Measurements from ENCODE around the gene PCDH18. TPM values are rescaled to one million over a fixed set of nuclear protein-coding genes. Genes with fewer than 3 reads are reported as not detected.
"Not testable (repeated sequence)": the region's sequence is repeated elsewhere in the genome, so short reads cannot be mapped to it uniquely, and the experiment has no call there.

The PCDH18 gene
- total RNA-seq, 1 donor from 2014 or later: 57.4 TPM

GRCh38 chr4:137541181-137541580 is 8.9 kb upstream of the PCDH18 start:
- H3K4me3 ChIP-seq (ENCODE audit: low read length in 3 of 3): no peak overlapping the region
- no peaks in the 10 kb centered on the region for H3K27me3 ChIP-seq (ENCODE audit: control insufficient read depth in 3 of 3, insufficient read depth in 3 of 3, low read length in 3 of 3)
- H3K9me3 ChIP-seq (ENCODE audit: control insufficient read depth in 3 of 3, low read length in 3 of 3): no peaks in the 10 kb centered on the region
- H3K27ac ChIP-seq (ENCODE audit: low read depth, low read length): no peak overlapping the region
- no peaks in the 10 kb centered on the region for H3K36me3 ChIP-seq (ENCODE audit: control insufficient read depth in 3 of 3, insufficient read depth in 3 of 3, low read length in 3 of 3)
- H3K4me1 ChIP-seq (ENCODE audit: control insufficient read depth in 3 of 3, insufficient read depth in 3 of 3, low read length in 3 of 3): peaks cover 0 to 9% (median 0%) of the 10 kb centered on the region in 3 donors
- H3K9ac ChIP-seq (ENCODE audit: low read depth in 1 of 3, low read length in 3 of 3): no peak overlapping the region

- H3K27ac ChIP-seq (ENCODE audit: low read depth, low read length): no peak overlapping the region
- H3K36me3 ChIP-seq (ENCODE audit: control insufficient read depth in 3 of 3, insufficient read depth in 3 of 3, low read length in 3 of 3): no peaks in the 10 kb centered on the region
- no peaks in the 10 kb centered on the region for H3K27me3 ChIP-seq (ENCODE audit: control insufficient read depth in 3 of 3, insufficient read depth in 3 of 3, low read length in 3 of 3)
- H3K9ac ChIP-seq (ENCODE audit: low read depth in 1 of 3, low read length in 3 of 3): no peak overlapping the region
- no peaks in the 10 kb centered on the region for H3K9me3 ChIP-seq (ENCODE audit: control insufficient read depth in 3 of 3, low read length in 3 of 3)
- H3K4me1 ChIP-seq (ENCODE audit: control insufficient read depth in 3 of 3, insufficient read depth in 3 of 3, low read length in 3 of 3): peaks cover 0 to 6% (median 0%) of the 10 kb centered on the region in 3 donors
- H3K4me3 ChIP-seq (ENCODE audit: low read length in 3 of 3): no peak overlapping the region
Observed at GRCh38 chr4:137540356-137540755, 8.1 kb upstream of the PCDH18 start.

GRCh38 chr4:137538526-137538925 is 6.2 kb upstream of the PCDH18 start:
- Histone ChIP-seq H3K9me3 (ENCODE audit: control insufficient read depth in 3 of 3, low read length in 3 of 3) (no peaks in the 10 kb centered on the region), H3K36me3 (ENCODE audit: control insufficient read depth in 3 of 3, insufficient read depth in 3 of 3, low read length in 3 of 3) (no peaks in the 10 kb centered on the region), H3K27me3 (ENCODE audit: control insufficient read depth in 3 of 3, insufficient read depth in 3 of 3, low read length in 3 of 3) (no peaks in the 10 kb centered on the region), H3K27ac (ENCODE audit: low read depth, low read length) (no peak overlapping the region), H3K9ac (ENCODE audit: low read depth in 1 of 3, low read length in 3 of 3) (no peak overlapping the region), H3K4me1 (ENCODE audit: control insufficient read depth in 3 of 3, insufficient read depth in 3 of 3, low read length in 3 of 3) (peaks cover 0 to 2% (median 0%) of the 10 kb centered on the region in 3 donors), H3K4me3 (ENCODE audit: low read length in 3 of 3) (no peak overlapping the region)

GRCh38 chr4:137537807-137538206 is 5.5 kb upstream of the PCDH18 start:
- H3K4me1 ChIP-seq (ENCODE audit: control insufficient read depth in 3 of 3, insufficient read depth in 3 of 3, low read length in 3 of 3); H3K27ac ChIP-seq (ENCODE audit: low read depth, low read length); H3K36me3 ChIP-seq (ENCODE audit: control insufficient read depth in 3 of 3, insufficient read depth in 3 of 3, low read length in 3 of 3); H3K4me3 ChIP-seq (ENCODE audit: low read length in 3 of 3); H3K9ac ChIP-seq (ENCODE audit: low read depth in 1 of 3, low read length in 3 of 3); H3K9me3 ChIP-seq (ENCODE audit: control insufficient read depth in 3 of 3, low read length in 3 of 3); H3K27me3 ChIP-seq (ENCODE audit: control insufficient read depth in 3 of 3, insufficient read depth in 3 of 3, low read length in 3 of 3): not testable (repeated sequence)

- Histone ChIP-seq H3K9me3 (ENCODE audit: control insufficient read depth in 3 of 3, low read length in 3 of 3) (no peaks in the 10 kb centered on the region), H3K4me1 (ENCODE audit: control insufficient read depth in 3 of 3, insufficient read depth in 3 of 3, low read length in 3 of 3) (peaks cover 0 to 3% (median 0%) of the 10 kb centered on the region in 3 donors), H3K27me3 (ENCODE audit: control insufficient read depth in 3 of 3, insufficient read depth in 3 of 3, low read length in 3 of 3) (no peaks in the 10 kb centered on the region), H3K36me3 (ENCODE audit: control insufficient read depth in 3 of 3, insufficient read depth in 3 of 3, low read length in 3 of 3) (no peaks in the 10 kb centered on the region), H3K9ac (ENCODE audit: low read depth in 1 of 3, low read length in 3 of 3) (no peak overlapping the region), H3K4me3 (ENCODE audit: low read length in 3 of 3) (no peak overlapping the region), H3K27ac (ENCODE audit: low read depth, low read length) (no peak overlapping the region)
Observed at GRCh38 chr4:137536789-137537561, 4.7 kb upstream of the PCDH18 start.

- Histone ChIP-seq H3K4me1 (ENCODE audit: control insufficient read depth in 3 of 3, insufficient read depth in 3 of 3, low read length in 3 of 3) (peaks cover 0 to 6% (median 0%) of the 10 kb centered on the region in 3 donors), H3K36me3 (ENCODE audit: control insufficient read depth in 3 of 3, insufficient read depth in 3 of 3, low read length in 3 of 3) (no peaks in the 10 kb centered on the region), H3K4me3 (ENCODE audit: low read length in 3 of 3) (no peak overlapping the region), H3K9ac (ENCODE audit: low read depth in 1 of 3, low read length in 3 of 3) (no peak overlapping the region), H3K9me3 (ENCODE audit: control insufficient read depth in 3 of 3, low read length in 3 of 3) (no peaks in the 10 kb centered on the region), H3K27ac (ENCODE audit: low read depth, low read length) (no peak overlapping the region), H3K27me3 (ENCODE audit: control insufficient read depth in 3 of 3, insufficient read depth in 3 of 3, low read length in 3 of 3) (peaks cover 0 to 3% (median 0%) of the 10 kb centered on the region in 3 donors)
Observed at GRCh38 chr4:137535718-137536117, 3.4 kb upstream of the PCDH18 start.

- H3K9ac ChIP-seq (ENCODE audit: low read depth in 1 of 3, low read length in 3 of 3): no peak overlapping the region
- peaks cover 0 to 6% (median 0%) of the 10 kb centered on the region in 3 donors for H3K4me1 ChIP-seq (ENCODE audit: control insufficient read depth in 3 of 3, insufficient read depth in 3 of 3, low read length in 3 of 3)
- no peaks in the 10 kb centered on the region for H3K9me3 ChIP-seq (ENCODE audit: control insufficient read depth in 3 of 3, low read length in 3 of 3)
- peak overlapping the region; percentile 78 for H3K27ac ChIP-seq (ENCODE audit: low read depth, low read length)
- H3K4me3 ChIP-seq (ENCODE audit: low read length in 3 of 3): peak overlapping the region in 1 of 3 donors; percentile 39
- H3K36me3 ChIP-seq (ENCODE audit: control insufficient read depth in 3 of 3, insufficient read depth in 3 of 3, low read length in 3 of 3): no peaks in the 10 kb centered on the region
- peaks cover 0 to 3% (median 0%) of the 10 kb centered on the region in 3 donors for H3K27me3 ChIP-seq (ENCODE audit: control insufficient read depth in 3 of 3, insufficient read depth in 3 of 3, low read length in 3 of 3)
Observed at GRCh38 chr4:137534516-137534915, 2.2 kb upstream of the PCDH18 start.

- Histone ChIP-seq H3K4me3 (ENCODE audit: low read length in 3 of 3) (peak overlapping the region in 2 of 3 donors; percentile 3 to 51), H3K9me3 (ENCODE audit: control insufficient read depth in 3 of 3, low read length in 3 of 3) (no peaks in the 10 kb centered on the region), H3K9ac (ENCODE audit: low read depth in 1 of 3, low read length in 3 of 3) (peak overlapping the region in 1 of 3 donors; percentile 15), H3K36me3 (ENCODE audit: control insufficient read depth in 3 of 3, insufficient read depth in 3 of 3, low read length in 3 of 3) (no peaks in the 10 kb centered on the region), H3K4me1 (ENCODE audit: control insufficient read depth in 3 of 3, insufficient read depth in 3 of 3, low read length in 3 of 3) (peaks cover 0 to 6% (median 0%) of the 10 kb centered on the region in 3 donors), H3K27me3 (ENCODE audit: control insufficient read depth in 3 of 3, insufficient read depth in 3 of 3, low read length in 3 of 3) (peaks cover 0 to 3% (median 0%) of the 10 kb centered on the region in 3 donors), H3K27ac (ENCODE audit: low read depth, low read length) (peak overlapping the region; percentile 78)
Observed at GRCh38 chr4:137533855-137534254, 1.6 kb upstream of the PCDH18 start.

GRCh38 chr4:137532869-137533236 is 559 bp upstream of the PCDH18 start:
- peak overlapping the region; percentile 78 for H3K27ac ChIP-seq (ENCODE audit: low read depth, low read length)
- H3K4me1 ChIP-seq (ENCODE audit: control insufficient read depth in 3 of 3, insufficient read depth in 3 of 3, low read length in 3 of 3): peaks cover 0 to 6% (median 0%) of the 10 kb centered on the region in 3 donors
- peak overlapping the region; percentile 62 to 82 (median 71) for H3K4me3 ChIP-seq (ENCODE audit: low read length in 3 of 3)
- peaks cover 0 to 3% (median 0%) of the 10 kb centered on the region in 3 donors for H3K27me3 ChIP-seq (ENCODE audit: control insufficient read depth in 3 of 3, insufficient read depth in 3 of 3, low read length in 3 of 3)
- H3K9ac ChIP-seq (ENCODE audit: low read depth in 1 of 3, low read length in 3 of 3): peak overlapping the region; percentile 34 to 63 (median 55)
- no peaks in the 10 kb centered on the region for H3K36me3 ChIP-seq (ENCODE audit: control insufficient read depth in 3 of 3, insufficient read depth in 3 of 3, low read length in 3 of 3)
- no peaks in the 10 kb centered on the region for H3K9me3 ChIP-seq (ENCODE audit: control insufficient read depth in 3 of 3, low read length in 3 of 3)

GRCh38 chr4:137531168-137531985 is 917 bp downstream of the PCDH18 start:
- peak overlapping the region; percentile 25 for H3K27ac ChIP-seq (ENCODE audit: low read depth, low read length)
- H3K27me3 ChIP-seq (ENCODE audit: control insufficient read depth in 3 of 3, insufficient read depth in 3 of 3, low read length in 3 of 3): peaks cover 0 to 3% (median 0%) of the 10 kb centered on the region in 3 donors
- H3K36me3 ChIP-seq (ENCODE audit: control insufficient read depth in 3 of 3, insufficient read depth in 3 of 3, low read length in 3 of 3): no peaks in the 10 kb centered on the region
- H3K4me3 ChIP-seq (ENCODE audit: low read length in 3 of 3): peak overlapping the region; percentile 62 to 82 (median 71)
- no peaks in the 10 kb centered on the region for H3K9me3 ChIP-seq (ENCODE audit: control insufficient read depth in 3 of 3, low read length in 3 of 3)
- peak overlapping the region; percentile 28 to 54 (median 48) for H3K9ac ChIP-seq (ENCODE audit: low read depth in 1 of 3, low read length in 3 of 3)
- H3K4me1 ChIP-seq (ENCODE audit: control insufficient read depth in 3 of 3, insufficient read depth in 3 of 3, low read length in 3 of 3): peaks cover 0 to 6% (median 0%) of the 10 kb centered on the region in 3 donors
